Stimulated activated naive B cell treated with anti-CD40 and anti-IgM and Interleukin-4, amounts not matched to agents 10 μg/mL and 1 μg/mL and 100 μg/mL, for 72 hours (primary cell): ENCODE measurements around the gene AQP3.
"Not testable (repeated sequence)": the region's sequence is repeated elsewhere in the genome, so short reads cannot be mapped to it uniquely, and the experiment has no call there.

Source experiments
- ATAC-seq, 2 donors: fragments of 150-1000 bp; cut with Tn5 transposase; replicated peaks; 2 replicates each; pipeline ENCODE4 v1.10.0; 2021; ENCODE audit warnings: moderate library complexity in 1 of 2
- DNase-seq: peaks from one replicate; pipeline ENCODE4 v3.0.0; 2021
- H3K27ac Mint-ChIP-seq: one replicate; pipeline ENCODE4 v1.8.0; 2022; ENCODE audit warnings: mild to moderate bottlenecking, mixed read lengths
- H3K27me3 Mint-ChIP-seq, 2 donors: one replicate each; pipeline ENCODE4 v1.8.0; 2022; ENCODE audit warnings: mixed read lengths in 2 of 2
- H3K36me3 Mint-ChIP-seq, 2 donors: one replicate each; pipeline ENCODE4 v1.8.0; 2022; ENCODE audit warnings: mixed read lengths in 2 of 2, mild to moderate bottlenecking in 1 of 2
- H3K4me1 Mint-ChIP-seq, 2 donors: one replicate each; pipeline ENCODE4 v1.8.0; 2022; ENCODE audit warnings: mixed read lengths in 2 of 2, mild to moderate bottlenecking in 1 of 2
- H3K4me3 Mint-ChIP-seq, 2 donors: one replicate each; pipeline ENCODE4 v1.8.0; 2022; ENCODE audit warnings: mild to moderate bottlenecking in 2 of 2, mixed read lengths in 2 of 2, moderate library complexity in 1 of 2
- H3K9me3 Mint-ChIP-seq, 2 donors: one replicate each; pipeline ENCODE4 v1.8.0; 2022; ENCODE audit warnings: mixed read lengths in 2 of 2, mild to moderate bottlenecking in 1 of 2

The AQP3 gene

GRCh38 chr9:33455456-33455855 lies 8.1 kb upstream of the AQP3 start:
- ATAC-seq, H3K27me3 Mint-ChIP-seq, H3K9me3 Mint-ChIP-seq, H3K27ac Mint-ChIP-seq, H3K4me3 Mint-ChIP-seq, DNase-seq, H3K36me3 Mint-ChIP-seq: not testable (repeated sequence)
- peaks cover 15 to 18% of the 10 kb centered on the region in 2 donors for H3K4me1 Mint-ChIP-seq

- ATAC-seq, H3K27ac Mint-ChIP-seq, H3K9me3 Mint-ChIP-seq, H3K27me3 Mint-ChIP-seq, H3K36me3 Mint-ChIP-seq, DNase-seq, H3K4me3 Mint-ChIP-seq: not testable (repeated sequence)
- H3K4me1 Mint-ChIP-seq, result peaks cover 15 to 17% of the 10 kb centered on the region in 2 donors
These were observed 7.3 kb upstream of the AQP3 start for GRCh38 chr9:33454661-33455026.

- H3K36me3 Mint-ChIP-seq, result no peaks in the 10 kb centered on the region
- H3K9me3 Mint-ChIP-seq, result no peaks in the 10 kb centered on the region
- H3K27ac Mint-ChIP-seq, result no peak overlapping the region
- peaks cover 12% of the 10 kb centered on the region in 2 donors for H3K4me1 Mint-ChIP-seq
- ATAC-seq (no peak), DNase-seq (no peak)
- no peak overlapping the region for H3K4me3 Mint-ChIP-seq
- H3K27me3 Mint-ChIP-seq, result no peaks in the 10 kb centered on the region
These were observed 6.7 kb upstream of the AQP3 start for GRCh38 chr9:33453999-33454660.

- DNase-seq (no peak), ATAC-seq (no peak)
- Mint-ChIP-seq H3K27me3 (peaks cover 3 to 4% of the 10 kb centered on the region in 2 donors), H3K4me3 (no peak overlapping the region), H3K4me1 (peaks cover 6% of the 10 kb centered on the region in 2 donors), H3K27ac (no peak overlapping the region), H3K9me3 (no peaks in the 10 kb centered on the region), H3K36me3 (no peaks in the 10 kb centered on the region)
These were observed 6.0 kb upstream of the AQP3 start for GRCh38 chr9:33453286-33453860.

- Mint-ChIP-seq H3K27me3 (peaks cover 8% of the 10 kb centered on the region in 2 donors), H3K9me3 (no peaks in the 10 kb centered on the region), H3K36me3 (no peaks in the 10 kb centered on the region), H3K4me3 (no peak overlapping the region), H3K4me1 (peaks cover 4 to 7% of the 10 kb centered on the region in 2 donors), H3K27ac (no peak overlapping the region)
- no peak for DNase-seq
- peak; percentile 53 to 57 for ATAC-seq
These were observed 5.5 kb upstream of the AQP3 start for GRCh38 chr9:33452828-33453271.

GRCh38 chr9:33450621-33451146 lies 3.3 kb upstream of the AQP3 start:
- ATAC-seq (no peak), DNase-seq (no peak)
- no peak overlapping the region for H3K4me3 Mint-ChIP-seq
- H3K9me3 Mint-ChIP-seq, result no peaks in the 10 kb centered on the region
- no peaks in the 10 kb centered on the region for H3K36me3 Mint-ChIP-seq
- no peak overlapping the region for H3K27ac Mint-ChIP-seq
- H3K27me3 Mint-ChIP-seq, result peaks cover 17 to 20% of the 10 kb centered on the region in 2 donors
- H3K4me1 Mint-ChIP-seq, result peaks cover 19 to 26% of the 10 kb centered on the region in 2 donors

- H3K36me3 Mint-ChIP-seq, result no peaks in the 10 kb centered on the region
- no peaks in the 10 kb centered on the region for H3K9me3 Mint-ChIP-seq
- ATAC-seq, result no peak
- H3K4me1 Mint-ChIP-seq, result peaks cover 19 to 26% of the 10 kb centered on the region in 2 donors
- DNase-seq, result no peak
- H3K4me3 Mint-ChIP-seq, result no peak overlapping the region
- no peak overlapping the region for H3K27ac Mint-ChIP-seq
- H3K27me3 Mint-ChIP-seq, result peaks cover 17 to 20% of the 10 kb centered on the region in 2 donors
These were observed 2.3 kb upstream of the AQP3 start for GRCh38 chr9:33449715-33450114.

GRCh38 chr9:33447799-33448553 lies 583 bp upstream of the AQP3 start:
- H3K4me1 Mint-ChIP-seq, result peaks cover 19 to 26% of the 10 kb centered on the region in 2 donors

GRCh38 chr9:33446240-33446945 lies 1.0 kb downstream of the AQP3 start:
- Mint-ChIP-seq H3K27me3 (peaks cover 17 to 20% of the 10 kb centered on the region in 2 donors), H3K36me3 (no peaks in the 10 kb centered on the region), H3K4me3 (peak overlapping the region in 1 of 2 donors; percentile 84), H3K27ac (peak overlapping the region; percentile 75), H3K9me3 (no peaks in the 10 kb centered on the region), H3K4me1 (peaks cover 15 to 26% of the 10 kb centered on the region in 2 donors)
- ATAC-seq (peak; percentile 64 to 67), DNase-seq (no peak)

More at GRCh38 chr9:33447799-33448553, 583 bp upstream of the AQP3 start:
- Mint-ChIP-seq H3K27ac (peak overlapping the region; percentile 56), H3K27me3 (peaks cover 17 to 20% of the 10 kb centered on the region in 2 donors), H3K36me3 (no peaks in the 10 kb centered on the region), H3K9me3 (no peaks in the 10 kb centered on the region), H3K4me3 (peak overlapping the region; percentile 70 to 87)
- ATAC-seq (peak; percentile 17 to 20), DNase-seq (no peak)

GRCh38 chr9:33445389-33446239 lies 1.8 kb downstream of the AQP3 start:
- Mint-ChIP-seq H3K27ac (no peak overlapping the region), H3K4me1 (peaks cover 15 to 26% of the 10 kb centered on the region in 2 donors), H3K36me3 (no peaks in the 10 kb centered on the region), H3K9me3 (no peaks in the 10 kb centered on the region), H3K27me3 (peaks cover 17 to 23% of the 10 kb centered on the region in 2 donors), H3K4me3 (no peak overlapping the region)
- DNase-seq, result no peak
- ATAC-seq, result no peak

- Mint-ChIP-seq H3K27me3 (peaks cover 24 to 38% of the 10 kb centered on the region in 2 donors), H3K27ac (no peak overlapping the region), H3K4me1 (peaks cover 15 to 26% of the 10 kb centered on the region in 2 donors), H3K4me3 (no peak overlapping the region), H3K36me3 (no peaks in the 10 kb centered on the region), H3K9me3 (no peaks in the 10 kb centered on the region)
- ATAC-seq, result no peak
- no peak for DNase-seq
These were observed 3.8 kb downstream of the AQP3 start for GRCh38 chr9:33443464-33444154.

- Mint-ChIP-seq H3K27ac (no peak overlapping the region), H3K36me3 (no peaks in the 10 kb centered on the region), H3K4me3 (no peak overlapping the region), H3K4me1 (peaks cover 15 to 22% of the 10 kb centered on the region in 2 donors), H3K9me3 (no peaks in the 10 kb centered on the region), H3K27me3 (peaks cover 18 to 32% of the 10 kb centered on the region in 2 donors)
- no peak for ATAC-seq
- DNase-seq, result no peak
These were observed 4.3 kb downstream of the AQP3 start for GRCh38 chr9:33443047-33443446.

GRCh38 chr9:33442125-33442524 lies 5.3 kb downstream of the AQP3 start:
- DNase-seq (no peak), ATAC-seq (no peak)
- Mint-ChIP-seq H3K27me3 (peaks cover 12 to 23% of the 10 kb centered on the region in 2 donors), H3K27ac (no peak overlapping the region), H3K9me3 (no peaks in the 10 kb centered on the region), H3K4me3 (no peak overlapping the region), H3K4me1 (peaks cover 15 to 19% of the 10 kb centered on the region in 2 donors), H3K36me3 (no peaks in the 10 kb centered on the region)
